H9 (cell line): ENCODE measurements around the gene ALKBH5. TPM values are rescaled to one million over a fixed set of nuclear protein-coding genes. Genes with fewer than 3 reads are reported as not detected.

Experiments
- DNase-seq: peaks from one replicate; pipeline ENCODE4 v3.0.0-alpha.2; 2017
- H2AFZ ChIP-seq: one replicate; pipeline ENCODE4 v1.6.1; 2013; ENCODE audit warnings: mild to moderate bottlenecking, low read length, control low read depth, moderate library complexity
- H2AK5ac ChIP-seq: 2 replicates; pipeline ENCODE4 v1.6.1; 2013; ENCODE audit warnings: low read length, control low read depth, mixed read lengths; ENCODE audit not compliant: insufficient read length
- H2BK120ac ChIP-seq: one replicate; pipeline ENCODE4 v1.6.1; 2013; ENCODE audit warnings: low read depth, mild to moderate bottlenecking, low read length, control low read depth, inconsistent platforms; ENCODE audit not compliant: poor library complexity, severe bottlenecking
- H2BK12ac ChIP-seq: 2 replicates; pipeline ENCODE4 v1.6.1; 2013; ENCODE audit warnings: low read length, control low read depth, mixed read lengths, low read depth; ENCODE audit not compliant: insufficient read length
- H2BK15ac ChIP-seq: 2 replicates; pipeline ENCODE4 v1.6.1; 2013; ENCODE audit warnings: low read depth, low read length, control low read depth
- H2BK20ac ChIP-seq: one replicate; pipeline ENCODE4 v1.6.1; 2013; ENCODE audit warnings: low read depth, mild to moderate bottlenecking, low read length, control low read depth, inconsistent platforms; ENCODE audit not compliant: poor library complexity, severe bottlenecking
- H2BK5ac ChIP-seq: 2 replicates; pipeline ENCODE4 v1.6.1; 2013; ENCODE audit warnings: low read length, control low read depth, mixed read lengths; ENCODE audit not compliant: insufficient read length
- H3K14ac ChIP-seq: 2 replicates; pipeline ENCODE4 v1.6.1; 2013; ENCODE audit warnings: low read length, control low read depth; ENCODE audit not compliant: insufficient read depth
- H3K18ac ChIP-seq: 2 replicates; pipeline ENCODE4 v1.6.1; 2013; ENCODE audit warnings: low read depth, mild to moderate bottlenecking, mixed read lengths, low read length, control low read depth; ENCODE audit not compliant: insufficient read length
- H3K23ac ChIP-seq: 2 replicates; pipeline ENCODE4 v1.6.1; 2013; ENCODE audit warnings: low read length, control low read depth, mixed read lengths, low read depth; ENCODE audit not compliant: insufficient read length
- H3K23me2 ChIP-seq: 2 replicates; pipeline ENCODE4 v1.6.1; 2013; ENCODE audit warnings: low read depth, mild to moderate bottlenecking, mixed read lengths, low read length, control low read depth; ENCODE audit not compliant: insufficient read length, poor library complexity, severe bottlenecking
- H3K27ac ChIP-seq: 2 replicates; pipeline ENCODE4 v1.5.1; 2013; ENCODE audit warnings: low read length, control low read depth, mixed read lengths, low read depth; ENCODE audit not compliant: insufficient read length
- H3K27me3 ChIP-seq: 2 replicates; pipeline ENCODE4 v1.6.1; 2013; ENCODE audit warnings: low read length, control low read depth, inconsistent platforms; ENCODE audit not compliant: insufficient read depth
- H3K4ac ChIP-seq: 2 replicates; pipeline ENCODE4 v1.6.1; 2013; ENCODE audit warnings: low read depth, mild to moderate bottlenecking, control low read depth, inconsistent platforms, low read length, moderate library complexity
- H3K4me1 ChIP-seq: 2 replicates; pipeline ENCODE4 v1.6.1; 2013; ENCODE audit warnings: low read length, control low read depth, inconsistent platforms; ENCODE audit not compliant: insufficient read depth
- H3K4me2 ChIP-seq: 2 replicates; pipeline ENCODE4 v1.6.1; 2013; ENCODE audit warnings: low read length, control low read depth, mixed read lengths; ENCODE audit not compliant: insufficient read length, insufficient read depth
- H3K56ac ChIP-seq: 2 replicates; pipeline ENCODE4 v1.6.1; 2013; ENCODE audit warnings: low read depth, mild to moderate bottlenecking, mixed read lengths, low read length, control low read depth; ENCODE audit not compliant: insufficient read length
- H3K79me1 ChIP-seq: 2 replicates; pipeline ENCODE4 v1.6.1; 2013; ENCODE audit warnings: low read depth, mild to moderate bottlenecking, moderate library complexity, low read length, control low read depth, inconsistent platforms; ENCODE audit not compliant: insufficient read depth, poor library complexity, severe bottlenecking
- H3K79me2 ChIP-seq: 2 replicates; pipeline ENCODE4 v1.6.1; 2013; ENCODE audit warnings: low read length, control low read depth, inconsistent platforms; ENCODE audit not compliant: insufficient read depth
- H3K9ac ChIP-seq: 2 replicates; pipeline ENCODE4 v1.6.1; 2013; ENCODE audit warnings: low read length, control low read depth, mixed read lengths; ENCODE audit not compliant: insufficient read length; ENCODE audit errors: extremely low read depth
- H3K9me3 ChIP-seq: one replicate; pipeline ENCODE4 v1.6.1; 2013; ENCODE audit warnings: low read depth, low read length, inconsistent platforms; ENCODE audit not compliant: control insufficient read depth
- H3T11ph ChIP-seq: one replicate; pipeline ENCODE4 v1.6.1; 2013; ENCODE audit warnings: mild to moderate bottlenecking, low read length, control low read depth, inconsistent platforms
- H4K20me1 ChIP-seq: one replicate; pipeline ENCODE4 v1.6.1; 2013; ENCODE audit not compliant: control insufficient read depth, insufficient read length, insufficient read depth
- H4K5ac ChIP-seq: 2 replicates; pipeline ENCODE4 v1.6.1; 2013; ENCODE audit warnings: low read depth, mild to moderate bottlenecking, mixed read lengths, low read length, control low read depth; ENCODE audit not compliant: insufficient read length
- H4K8ac ChIP-seq: replicated peaks from 2 replicates; pipeline ENCODE4 v1.6.1; 2013; ENCODE audit warnings: low read length, control low read depth, mixed read lengths, low read depth; ENCODE audit not compliant: insufficient read length
- H4K91ac ChIP-seq: 2 replicates; pipeline ENCODE4 v1.6.1; 2013; ENCODE audit warnings: low read depth, mild to moderate bottlenecking, moderate library complexity, mixed read lengths, low read length, control low read depth; ENCODE audit not compliant: insufficient read length
- H3K27ac Mint-ChIP-seq, 3 experiments: 2 replicates in 2 of 3; 3 replicates in 1 of 3; pipeline ENCODE4 v1.8.0; 2020 to 2021; ENCODE audit warnings: mixed read lengths in 3 of 3, mild to moderate bottlenecking in 1 of 3, moderate library complexity in 1 of 3
- H3K27me3 Mint-ChIP-seq: 2 replicates; pipeline ENCODE4 v1.8.0; 2021; ENCODE audit warnings: low read depth, mild to moderate bottlenecking, moderate library complexity, mixed read lengths
- H3K36me3 Mint-ChIP-seq, 3 experiments: 2 replicates in 2 of 3; 3 replicates in 1 of 3; pipeline ENCODE4 v1.8.0; 2020 to 2021; ENCODE audit warnings: low read depth in 3 of 3, mixed read lengths in 3 of 3; ENCODE audit not compliant: insufficient read depth in 1 of 3
- H3K4me1 Mint-ChIP-seq, 2 experiments: 2 replicates each; pipeline ENCODE4 v1.8.0; 2020; ENCODE audit warnings: mixed read lengths in 2 of 2
- H3K4me3 Mint-ChIP-seq, 2 experiments: 2 replicates in 1 of 2; 3 replicates in 1 of 2; pipeline ENCODE4 v1.8.0; 2020 to 2021; ENCODE audit warnings: mild to moderate bottlenecking in 2 of 2, mixed read lengths in 2 of 2, moderate library complexity in 1 of 2
- H3K9me3 Mint-ChIP-seq, 2 experiments: 2 replicates in 1 of 2; 3 replicates in 1 of 2; pipeline ENCODE4 v1.8.0; 2020; ENCODE audit warnings: mild to moderate bottlenecking in 2 of 2, mixed read lengths in 2 of 2, moderate library complexity in 1 of 2
- CTCF ChIP-seq: fragments of 200-600 bp; sonication (generic); conservative IDR thresholded peaks from 3 replicates; pipeline ENCODE4 v1.8.0; 2021; ENCODE audit warnings: antibody characterized with exemption, mild to moderate bottlenecking
- WGBS: extraction: QIAGEN DNeasy Blood & Tissue Kit; methylation state at CpG from one replicate; pipeline ENCODE4 v1.1.7; 2013; ENCODE audit warnings: missing lambda C conversion rate, low lambda C conversion rate, mixed read lengths; ENCODE audit not compliant: insufficient read length; ENCODE audit errors: extremely low coverage; 5-methylcytosine and 5-hydroxymethylcytosine counted together
- total RNA-seq: library from RNA; stranded (reverse); gene quantifications from 2 replicates; pipeline ENCODE4 v1.2.1, GENCODE V29; 2021

ALKBH5 gene
- total RNA-seq, 1 experiment from 2014 or later, result 89.8 TPM

DNA sequence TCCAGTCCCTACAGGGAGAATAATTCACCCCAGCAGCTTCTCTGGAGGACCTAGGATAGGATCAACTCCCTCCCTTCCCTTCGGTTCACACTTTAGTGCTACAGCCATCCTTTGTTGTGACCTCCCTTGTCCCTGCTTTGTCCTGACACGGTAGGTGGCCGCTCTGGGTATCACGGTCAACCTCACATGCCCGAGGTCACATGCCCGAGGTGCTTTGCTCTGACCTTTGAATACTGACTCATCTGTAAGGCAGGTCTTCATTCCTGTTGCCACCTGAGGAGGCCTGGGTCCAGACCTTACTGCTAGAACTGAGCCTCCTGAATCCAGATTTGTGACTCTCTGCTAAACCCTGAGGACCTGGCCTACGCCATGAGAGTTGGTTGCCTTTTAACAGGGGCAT, 19.7 kb downstream of the ALKBH5 start:
- Histone ChIP-seq H3K27me3 (no peaks in the 10 kb centered on the region), H3K56ac (no peak overlapping the region), H3K79me2 (peaks cover under 1% of the 10 kb centered on the region; the same call in 1 of the 2 replicates), H2BK5ac (no peak overlapping the region), H4K91ac (no peak overlapping the region), H3K23me2 (no peaks in the 10 kb centered on the region), H4K8ac (no peak overlapping the region), H3T11ph (no peak overlapping the region), H2BK20ac (no peak overlapping the region), H3K79me1 (peaks cover 8% of the 10 kb centered on the region), H3K14ac (no peak overlapping the region), H3K9me3 (no peaks in the 10 kb centered on the region), H3K4me2 (no peak overlapping the region), H3K4ac (no peak overlapping the region), H2BK120ac (no peak overlapping the region), H3K27ac (no peak overlapping the region), H2AFZ (no peak overlapping the region), H4K5ac (no peak overlapping the region), H3K18ac (no peak overlapping the region), H3K9ac (no peak overlapping the region), H3K23ac (no peak overlapping the region), H4K20me1 (no peaks in the 10 kb centered on the region), H2AK5ac (no peak overlapping the region), H2BK15ac (no peak overlapping the region), H3K4me1 (no peaks in the 10 kb centered on the region; the same call in 1 of the 2 replicates), H2BK12ac (no peak overlapping the region)
- Mint-ChIP-seq H3K9me3 (no peaks in the 10 kb centered on the region), H3K36me3 (peaks cover 16 to 57% (median 30%) of the 10 kb centered on the region in 3 experiments), H3K4me1 (peaks cover 22 to 25% of the 10 kb centered on the region in 2 experiments), H3K27me3 (no peaks in the 10 kb centered on the region), H3K27ac (peak overlapping the region; percentile 65 to 88 (median 87); a peak in 6 of 7 replicates), H3K4me3 (peak overlapping the region in 1 of 2 experiments; percentile 45; a peak in 1 of 5 replicates)
- WGBS, result no CpG with 5 or more reads among the region's 7 CpGs
- DNase-seq, result peak; percentile 80
- no peak for TF ChIP-seq CTCF
